Measurements from ENCODE around the gene CIZ1.
A peak's percentile ranks its signal among the peaks of the same experiment; 100 is the strongest.
"Not testable (repeated sequence)": the region's sequence is repeated elsewhere in the genome, so short reads cannot be mapped to it uniquely, and the experiment has no call there.

CIZ1 gene

GRCh38 chr9:128129976-128130590 lies 61.3 kb downstream of the CIZ1 start:
- H3K27ac ChIP-seq; DNase-seq (ENCODE audit: low read depth, low spot score): not testable (repeated sequence)

- DNase-seq (ENCODE audit: low read depth, low spot score), result no peak
- peak overlapping the region; percentile 93 for H3K27ac ChIP-seq
Observed at GRCh38 chr9:128128836-128129590, 62.4 kb downstream of the CIZ1 start.

GRCh38 chr9:128127990-128128835 lies 63.2 kb downstream of the CIZ1 start:
- DNase-seq (ENCODE audit: low read depth, low spot score), result peak; percentile 63
- peak overlapping the region; percentile 93 for H3K27ac ChIP-seq

- DNase-seq (ENCODE audit: low read depth, low spot score), result no peak
- peak within 1 kb of the TSS; percentile 93 for H3K27ac ChIP-seq
Observed at GRCh38 chr9:128127568-128127989, 63.8 kb downstream of the CIZ1 start, which contains the start of gene PTGES2. Gene PTGES2 (minus strand): TSS chr9:128127729. CDS start chr9:128127717, 12 bp downstream.

GRCh38 chr9:128125580-128126354 lies 65.6 kb downstream of the CIZ1 start:
- DNase-seq (ENCODE audit: low read depth, low spot score), result no peak
- peak overlapping the region; percentile 93 for H3K27ac ChIP-seq

GRCh38 chr9:128124873-128125579 lies 66.3 kb downstream of the CIZ1 start:
- H3K27ac ChIP-seq, result no peak overlapping the region

GRCh38 chr9:128124451-128124850 lies 66.9 kb downstream of the CIZ1 start:
- DNase-seq (ENCODE audit: low read depth, low spot score), result no peak
- H3K27ac ChIP-seq, result no peak overlapping the region

More at GRCh38 chr9:128124873-128125579, 66.3 kb downstream of the CIZ1 start:
- DNase-seq (ENCODE audit: low read depth, low spot score), result no peak

- no peak overlapping the region for H3K27ac ChIP-seq
- no peak for DNase-seq (ENCODE audit: low read depth, low spot score)
Observed at GRCh38 chr9:128123451-128124080, 67.8 kb downstream of the CIZ1 start.

GRCh38 chr9:128122809-128123175 lies 68.6 kb downstream of the CIZ1 start:
- H3K27ac ChIP-seq, result no peak overlapping the region
- DNase-seq (ENCODE audit: low read depth, low spot score), result no peak

- H3K27ac ChIP-seq, result no peak overlapping the region
- DNase-seq (ENCODE audit: low read depth, low spot score), result no peak
Observed at GRCh38 chr9:128121924-128122808, 69.2 kb downstream of the CIZ1 start.

- no peak overlapping the region for H3K27ac ChIP-seq
- no peak for DNase-seq (ENCODE audit: low read depth, low spot score)
Observed at GRCh38 chr9:128121466-128121810, 69.9 kb downstream of the CIZ1 start.

GRCh38 chr9:128120741-128121465 lies 70.5 kb downstream of the CIZ1 start:
- H3K27ac ChIP-seq, result no peak overlapping the region
- DNase-seq (ENCODE audit: low read depth, low spot score), result no peak

- H3K27ac ChIP-seq, result no peak overlapping the region
- no peak for DNase-seq (ENCODE audit: low read depth, low spot score)
Observed at GRCh38 chr9:128120061-128120740, 71.2 kb downstream of the CIZ1 start.

- no peak for DNase-seq (ENCODE audit: low read depth, low spot score)
- no peak overlapping the region for H3K27ac ChIP-seq
Observed at GRCh38 chr9:128118971-128119665, 72.3 kb downstream of the CIZ1 start.

- no peak overlapping the region for H3K27ac ChIP-seq
- no peak for DNase-seq (ENCODE audit: low read depth, low spot score)
Observed at GRCh38 chr9:128118472-128118857, 72.9 kb downstream of the CIZ1 start.

Measured in epithelial cell of prostate (primary cell).